HG03196 (cell line): ENCODE measurements around the gene TNFSF4.

Experiments
- ATAC-seq: cut with Tn5 transposase; IDR thresholded peaks from one replicate; pipeline ENCODE4 v1.9.1; 2021; ENCODE audit not compliant: unreplicated experiment

Gene TNFSF4

GRCh38 chr1:173212952-173213491 lies 5.9 kb upstream of the TNFSF4 start:
- peak; percentile 84 for ATAC-seq

GRCh38 chr1:173210716-173211231 lies 3.6 kb upstream of the TNFSF4 start:
- ATAC-seq, result no peak

DNA sequence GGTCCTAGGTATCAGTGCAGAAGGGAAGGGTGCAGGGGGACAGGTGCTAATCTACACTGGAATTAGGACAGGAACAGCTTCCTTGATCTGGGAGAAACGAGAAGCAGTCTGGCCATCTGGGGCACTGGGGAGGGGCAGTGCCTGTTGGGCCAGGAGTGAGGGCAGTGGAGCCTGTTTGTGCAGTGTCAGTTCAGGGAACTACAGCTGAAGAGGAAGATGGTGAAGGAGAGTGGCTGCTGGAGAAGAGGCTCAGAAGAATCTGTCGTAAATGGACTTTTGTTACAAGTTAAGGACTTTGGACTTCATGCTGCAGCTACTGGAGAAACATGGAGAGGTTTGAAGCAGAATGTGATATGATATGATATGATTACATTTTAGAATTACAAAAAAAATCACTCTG lies 3.2 kb upstream of the TNFSF4 start:
- no peak for ATAC-seq

DNA sequence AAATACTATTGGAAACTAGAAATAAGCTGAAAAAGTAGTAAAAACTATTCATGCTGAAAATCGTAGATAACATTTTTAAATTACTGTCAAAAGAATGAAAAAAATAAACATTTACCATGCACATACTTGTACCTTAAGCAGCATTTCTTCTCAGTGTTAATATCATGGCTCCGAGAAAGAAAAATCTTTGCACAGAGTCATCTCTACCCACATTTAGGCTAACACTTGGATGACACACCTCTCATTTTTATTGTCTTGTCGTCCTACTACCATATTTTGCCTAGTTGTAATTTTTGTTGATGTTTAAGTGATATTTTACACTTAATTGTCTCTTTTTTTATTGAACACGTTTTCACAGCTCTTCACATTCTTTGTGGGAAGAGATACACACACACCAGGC lies 1.7 kb upstream of the TNFSF4 start:
- no peak for ATAC-seq

- no peak for ATAC-seq
Observed at GRCh38 chr1:173208146-173208545, 1.0 kb upstream of the TNFSF4 start.

DNA sequence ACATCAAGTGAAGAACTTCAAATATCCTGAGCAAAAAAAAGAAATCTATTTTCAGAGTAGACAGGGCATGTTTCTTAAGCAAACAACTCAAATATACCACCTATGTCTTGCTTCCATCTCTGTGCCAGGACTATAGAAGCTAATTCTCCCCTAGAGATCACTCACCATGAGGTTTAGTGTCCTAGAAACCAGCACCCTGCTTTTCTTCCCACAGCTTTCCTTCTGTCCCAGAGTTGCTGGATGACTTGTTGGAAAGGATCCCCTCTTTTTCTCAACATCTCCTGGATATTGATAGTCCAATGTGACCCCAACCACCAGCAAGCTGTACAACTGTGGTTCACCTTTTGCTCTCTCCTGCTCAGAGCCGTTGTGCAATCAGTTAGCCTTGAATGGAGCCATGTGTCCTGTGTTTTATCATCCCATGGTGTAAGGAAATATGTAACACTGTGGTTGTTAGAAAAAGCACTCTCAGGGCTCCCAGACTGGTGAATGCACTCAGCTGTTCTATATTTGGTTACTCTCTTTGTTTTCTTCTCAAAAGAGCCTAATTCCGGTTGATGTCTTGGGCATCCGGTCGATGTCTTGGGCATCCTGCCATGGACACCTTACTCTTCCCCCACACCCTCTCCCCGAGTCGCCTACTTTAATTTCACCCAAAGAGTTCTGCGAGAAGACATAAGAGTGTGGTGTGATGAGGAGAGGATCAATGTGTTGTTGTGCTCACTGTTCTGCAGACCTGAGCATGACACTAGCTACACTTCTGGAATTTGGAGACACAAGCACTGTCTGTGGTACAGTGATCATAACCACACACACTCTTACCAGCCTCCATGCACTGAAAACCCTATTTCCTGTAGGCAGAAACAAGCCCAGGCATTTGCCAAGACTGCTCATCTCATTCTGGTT lies 1.7 kb downstream of the TNFSF4 start:
- peak; percentile 47 for ATAC-seq

DNA sequence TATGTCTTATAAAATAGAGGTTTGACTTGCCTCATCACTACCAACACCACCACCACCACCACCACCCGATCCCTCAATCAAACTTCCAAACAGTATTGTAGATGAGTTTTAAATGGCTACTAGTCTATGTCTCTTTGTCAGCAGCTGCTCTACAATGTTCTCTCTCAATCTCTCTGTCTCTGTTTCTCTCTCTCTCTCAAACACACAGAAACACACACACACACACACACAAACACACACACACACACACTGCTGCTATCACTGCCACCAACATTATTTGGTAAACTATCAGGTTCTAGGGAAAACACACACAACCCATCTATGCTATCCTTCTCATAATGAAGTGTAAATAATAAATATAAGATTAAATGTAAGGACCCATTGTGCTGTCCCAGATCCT lies 2.4 kb downstream of the TNFSF4 start:
- no peak for ATAC-seq

DNA sequence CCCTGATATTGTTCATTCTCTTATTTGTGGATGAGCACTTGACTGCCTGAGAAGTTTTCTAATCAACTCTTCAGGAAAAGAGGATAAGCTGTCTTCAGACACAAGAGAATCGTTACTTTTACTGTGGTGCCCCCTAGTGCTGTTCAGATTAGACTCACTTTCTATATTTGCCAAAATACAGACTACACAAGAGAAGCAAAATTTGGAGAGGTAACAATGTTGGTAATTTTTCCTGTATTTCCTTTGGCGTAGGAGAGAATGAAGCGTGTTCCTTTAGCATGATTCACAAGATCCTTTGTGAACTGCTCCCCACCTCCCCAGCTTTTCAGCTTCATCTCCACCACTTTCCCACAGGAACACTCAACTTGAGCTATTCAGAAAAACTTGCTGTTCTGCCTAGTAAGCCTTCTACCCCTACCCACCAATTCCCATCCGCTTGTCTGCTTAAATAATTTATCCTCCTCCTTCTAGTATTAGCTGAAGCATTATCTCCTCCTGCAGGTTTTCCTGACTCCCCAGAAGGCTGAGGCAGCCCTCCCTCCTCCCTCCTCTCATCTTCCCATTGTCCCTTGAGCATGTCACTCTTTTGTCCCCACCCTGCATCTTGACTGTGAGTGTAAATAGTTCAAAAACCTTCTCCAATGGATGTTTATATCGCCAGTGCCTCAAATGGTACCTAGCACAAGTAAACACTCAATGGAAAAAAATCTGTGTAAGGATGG lies 4.5 kb downstream of the TNFSF4 start:
- ATAC-seq, result no peak

DNA sequence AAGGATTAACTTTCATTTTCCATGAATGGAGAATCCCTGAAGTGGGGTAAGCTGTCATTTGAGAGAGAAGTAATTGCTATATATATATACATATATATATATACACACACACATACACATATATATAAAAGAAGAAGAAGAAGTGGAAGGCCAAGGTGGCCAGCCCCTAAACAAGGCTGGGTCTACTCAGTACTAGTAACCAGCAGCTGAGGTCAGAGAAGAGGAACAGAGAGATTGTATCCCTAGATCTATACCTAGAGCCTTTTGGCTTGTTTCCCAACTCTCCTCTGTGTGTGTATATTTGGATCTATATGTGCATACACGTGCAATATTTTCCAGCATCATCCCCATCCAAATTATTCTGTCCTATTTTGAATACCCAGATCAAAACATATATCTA lies 5.2 kb downstream of the TNFSF4 start:
- no peak for ATAC-seq

- peak; percentile 79 for ATAC-seq
Observed at GRCh38 chr1:173195596-173196088, 11.5 kb downstream of the TNFSF4 start.

GRCh38 chr1:173193639-173194038 lies 13.5 kb downstream of the TNFSF4 start:
- no peak for ATAC-seq

DNA sequence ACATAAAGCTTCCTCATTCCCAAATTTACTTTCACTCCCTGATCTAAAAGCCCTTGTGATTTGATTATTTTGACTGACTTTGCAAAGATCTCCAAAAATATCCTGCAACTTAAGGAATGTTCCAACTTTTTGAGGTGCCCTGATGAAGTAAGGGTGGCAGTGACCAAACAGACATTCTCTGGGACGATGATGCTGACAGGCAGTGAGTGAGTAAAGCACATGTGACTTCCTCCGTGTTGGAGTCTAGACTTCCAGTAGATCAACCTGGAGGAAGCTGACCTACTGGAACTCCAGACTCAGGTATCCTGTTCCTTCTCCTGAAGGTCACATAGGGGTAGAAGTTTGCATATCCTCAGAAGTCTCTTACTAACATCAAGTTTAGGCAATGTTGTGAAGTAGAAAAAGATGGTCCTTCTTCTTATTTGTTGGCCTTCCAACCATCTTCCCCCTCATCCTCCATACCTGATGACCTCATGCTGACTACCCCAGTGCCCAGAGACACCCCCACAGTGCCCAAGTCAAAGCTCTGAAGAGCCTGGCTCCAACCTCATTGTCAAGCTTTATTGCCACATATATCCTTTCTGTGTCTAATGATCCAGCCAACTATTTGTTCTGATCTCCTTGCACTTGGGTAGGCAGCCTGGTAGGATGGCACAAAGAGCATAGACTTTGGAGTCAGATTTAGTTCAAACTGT lies 16.0 kb downstream of the TNFSF4 start:
- ATAC-seq, result no peak

DNA sequence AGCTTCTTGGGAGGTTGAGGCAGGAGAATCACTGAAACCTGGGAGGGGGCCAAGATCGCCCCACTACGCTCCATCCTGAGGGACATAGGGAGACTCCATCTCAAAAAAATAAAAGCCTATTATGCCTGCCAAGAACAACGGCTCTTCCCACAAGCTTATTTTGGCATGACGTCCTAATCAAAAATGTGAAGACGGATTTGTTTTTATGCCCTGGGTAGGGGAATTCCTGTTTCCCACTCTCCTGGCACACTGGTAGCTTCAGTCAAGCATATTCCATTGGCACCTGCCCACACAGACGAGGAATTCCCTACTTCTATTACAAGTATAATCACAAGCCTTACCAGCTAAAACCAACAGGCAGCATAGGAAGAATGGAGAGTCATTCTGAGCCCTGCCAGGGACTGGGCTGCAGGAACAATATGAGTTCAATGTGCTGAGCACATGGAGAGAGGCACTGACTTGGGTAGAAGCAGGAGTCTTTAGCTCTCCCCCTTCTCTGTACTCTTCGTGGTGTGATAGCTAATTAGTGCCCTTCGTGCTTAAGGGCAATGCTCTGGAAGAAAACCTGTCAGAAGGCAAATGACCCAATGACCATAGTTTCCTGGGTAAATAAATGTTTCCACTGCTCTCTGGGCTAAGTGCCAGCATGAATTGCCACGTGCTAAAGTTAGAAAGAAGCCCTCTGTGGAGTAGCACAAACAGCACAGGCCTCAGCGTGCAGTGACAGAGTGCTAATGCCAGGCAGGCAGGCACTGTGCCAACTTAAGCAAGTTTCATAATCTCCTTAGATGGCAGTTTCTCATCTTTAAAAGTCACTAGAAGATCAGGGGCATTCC lies 16.8 kb downstream of the TNFSF4 start:
- ATAC-seq, result no peak

GRCh38 chr1:173187671-173188237 lies 19.4 kb downstream of the TNFSF4 start:
- no peak for ATAC-seq

DNA sequence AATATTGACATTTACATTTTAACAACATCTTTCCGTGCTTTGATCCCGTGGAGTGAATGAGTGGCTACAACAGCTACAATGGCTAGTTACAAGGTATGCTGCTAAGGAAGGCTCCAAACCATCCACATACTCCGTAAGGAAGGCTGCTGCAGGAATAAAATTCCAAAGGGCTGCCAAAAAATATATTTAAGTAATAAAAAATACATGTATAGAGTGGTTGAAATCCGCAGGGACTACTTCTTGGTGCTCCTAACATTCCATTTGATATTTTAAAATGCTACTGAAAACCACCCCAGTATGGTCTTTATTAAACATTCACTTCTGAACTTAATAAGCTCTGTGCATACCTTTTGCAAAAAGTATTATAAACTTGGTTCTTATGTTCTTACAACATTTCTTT lies 25.3 kb downstream of the TNFSF4 start:
- ATAC-seq, result no peak

GRCh38 chr1:173176246-173176645 lies 30.9 kb downstream of the TNFSF4 start:
- ATAC-seq, result no peak

DNA sequence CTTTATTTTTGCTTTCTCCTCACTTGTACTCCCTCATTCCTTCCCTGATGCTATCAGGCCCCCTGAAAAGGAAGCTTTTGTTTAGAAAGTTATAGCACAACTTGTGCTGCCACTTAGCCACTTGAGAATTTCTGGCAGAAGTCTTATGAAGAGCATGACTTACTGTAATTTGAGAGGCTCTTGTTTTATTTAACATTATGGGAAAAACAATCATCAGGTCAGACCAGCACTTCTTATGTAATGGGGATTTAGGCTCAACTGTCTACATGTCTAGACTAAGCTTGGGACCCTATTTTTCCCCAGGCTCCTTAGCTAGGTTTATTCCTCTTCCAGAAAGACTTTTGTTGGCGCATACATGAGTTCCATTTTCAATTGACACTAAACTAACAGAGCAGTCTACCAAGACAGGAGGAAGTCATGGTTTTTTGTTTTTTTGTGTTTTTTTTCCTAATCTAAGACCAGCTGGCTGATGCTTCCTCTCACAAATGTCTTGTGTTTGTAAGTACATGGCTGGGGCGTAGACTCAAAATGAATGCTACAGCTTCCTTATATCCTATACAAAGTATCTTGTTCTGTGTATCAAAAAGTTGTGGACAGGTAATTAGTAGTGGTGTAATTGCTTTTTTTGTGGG lies 31.5 kb downstream of the TNFSF4 start:
- no peak for ATAC-seq

- no peak for ATAC-seq
Observed at GRCh38 chr1:173173388-173173787, 33.7 kb downstream of the TNFSF4 start.

GRCh38 chr1:173171152-173171551 lies 36.0 kb downstream of the TNFSF4 start:
- ATAC-seq, result no peak
